Psoas muscle (tissue), 8 donors: ENCODE measurements around the gene KCTD21. TPM values are rescaled to one million over a fixed set of nuclear protein-coding genes. Genes with fewer than 3 reads are reported as not detected.

Experiments
- ATAC-seq, 4 donors: fragments of 200-7000 bp; cut with Tn5 transposase; one replicate each; pipeline ENCODE4 v1.9.1; 2020; ENCODE audit warnings: moderate library complexity in 3 of 4, mild to moderate bottlenecking in 2 of 4
- DNase-seq, 2 donors: peaks; one replicate each; pipeline ENCODE4 v3.0.0-alpha.2; 2020
- H3K27ac ChIP-seq: fragments of 200-600 bp; one replicate; pipeline ENCODE4 v1.8.0; 2022
- H3K27me3 ChIP-seq, 3 donors: fragments of 200-600 bp in 1 of 3; one replicate each; pipeline versions ENCODE4 v1.6.1 to v1.8.0; 2013 to 2022; ENCODE audit warnings: low read length in 2 of 3, mild to moderate bottlenecking in 2 of 3, moderate library complexity in 1 of 3; ENCODE audit not compliant: insufficient read depth in 3 of 3
- H3K36me3 ChIP-seq, 2 donors: fragments of 200-600 bp in 1 of 2; one replicate each; pipeline versions ENCODE4 v1.6.1 to v1.8.0; 2013 to 2022; ENCODE audit warnings: low read depth in 1 of 2, mild to moderate bottlenecking in 1 of 2, moderate library complexity in 1 of 2; ENCODE audit not compliant: insufficient read depth in 1 of 2
- H3K4me1 ChIP-seq: fragments of 200-600 bp; one replicate; pipeline ENCODE4 v1.8.0; 2022
- H3K4me3 ChIP-seq: fragments of 200-600 bp; one replicate; pipeline ENCODE4 v1.8.0; 2022; ENCODE audit warnings: mild to moderate bottlenecking
- H3K9me3 ChIP-seq: fragments of 200-600 bp; one replicate; pipeline ENCODE4 v1.8.0; 2022
- CTCF ChIP-seq: fragments of 200-600 bp; IDR thresholded peaks from one replicate; pipeline ENCODE4 v1.8.0; 2022; ENCODE audit warnings: antibody characterized with exemption
- WGBS, 3 donors: extraction: QIAGEN DNeasy Blood & Tissue Kit; methylation state at CpG; one replicate each; pipeline versions ENCODE4 v1.1.6 to v1.1.7; 2013; 5-methylcytosine and 5-hydroxymethylcytosine counted together
- intact Hi-C, 2 donors: fragments of 100-400 bp; cut with DNase I; formaldehyde crosslinking; loops; one replicate each; pipeline versions ENCODE4 v1.11.0 to v1.14.2; 2022
- polyA plus RNA-seq, 3 donors: library from polyadenylated mRNA; stranded (reverse); fragments of 200-250 nt; gene quantifications; one replicate each; pipeline ENCODE4 v1.2.3, GENCODE V29; 2013
- total RNA-seq, 4 donors: library from RNA; stranded (reverse); fragmentation: NEBNext Ultra II Directional in 2 of 4; extraction: Animal tissue kit (Norgen Biotek cat#: 25700) in 2 of 4; gene quantifications; one replicate each; pipeline versions ENCODE4 v1.2.1 to v1.2.4, GENCODE V29; 2021 to 2023
- donor health status: healthy with polysubstance abuse.
- donor health status: DM: no; HTN: no; CAD: no; lungs with moderate emphysema.
- donor health status: Bipolar disorder and iron deficiency.
- donor health status: healthy.
- donor health status: DM: yes; HTN: yes; CAD: no.
- donor health status: DM: no; HTN: no; CAD: no.
- donor health status: DM: no; HTN: no; CAD: no.
- donor health status: DM: yes; HTN: yes; CAD: no.

Gene KCTD21
- total and polyA plus RNA-seq, 7 donors: 4.7 to 10.3 (median 5.6) TPM

DNA sequence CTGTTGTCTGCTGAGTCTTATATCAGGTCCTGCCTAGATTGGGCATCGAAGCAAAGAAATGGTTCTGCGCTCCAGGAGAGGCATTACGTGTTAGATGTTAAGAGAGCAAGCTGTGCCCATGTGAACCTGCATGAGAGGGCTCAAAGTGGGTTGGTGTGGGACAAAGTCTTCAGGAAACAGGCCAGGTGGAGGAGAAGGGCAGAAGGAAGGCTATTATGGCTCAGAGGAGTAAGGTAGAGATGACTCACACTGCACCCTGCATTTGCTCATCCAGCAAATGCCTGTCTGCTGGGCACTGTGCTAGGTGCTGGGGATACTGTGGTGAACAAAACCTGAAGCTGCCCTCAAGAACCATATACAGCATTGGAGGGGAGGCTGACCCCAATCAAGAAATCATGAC, 6.1 kb upstream of the KCTD21 start:
- no peak for DNase-seq
- Histone ChIP-seq H3K27me3 (no peaks in the 10 kb centered on the region), H3K36me3 (peaks cover 0 to 16% of the 10 kb centered on the region in 2 donors), H3K9me3 (no peaks in the 10 kb centered on the region), H3K27ac (no peak overlapping the region), H3K4me3 (no peak overlapping the region), H3K4me1 (peaks cover 25% of the 10 kb centered on the region)
- ATAC-seq: no peak
- 85 to 94% (median 92%) methylated on average over 3 of the region's 3 CpGs for WGBS, 3 donors
- no peak for TF ChIP-seq CTCF
- intact Hi-C loops: no loop called here

DNA sequence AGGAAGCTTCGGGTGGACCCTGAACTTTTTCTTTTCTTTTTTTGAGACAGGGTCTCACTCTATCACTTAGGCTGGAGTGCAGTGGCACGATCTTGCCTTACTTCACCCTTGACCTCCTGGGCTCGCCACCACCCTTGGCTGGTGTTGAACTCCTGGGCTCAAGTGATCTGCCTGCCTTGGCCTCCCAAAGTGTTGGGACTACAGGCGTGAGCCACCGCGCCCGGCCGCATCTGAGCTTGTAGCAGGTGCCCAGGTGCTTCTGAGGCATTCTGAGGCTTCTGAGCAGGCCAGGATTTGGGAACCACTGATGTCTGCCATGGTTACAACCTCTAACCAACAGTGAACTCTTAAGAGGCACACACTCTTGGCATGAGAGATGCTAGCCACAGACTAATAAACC, 5.4 kb upstream of the KCTD21 start:
- no peak overlapping the region for H3K27ac ChIP-seq
- H3K4me1 ChIP-seq: peaks cover 30% of the 10 kb centered on the region
- DNase-seq (no peak), ATAC-seq (no peak)
- WGBS, 3 donors: 88 to 94% (median 93%) methylated on average over 8 of the region's 8 CpGs
- H3K4me3 ChIP-seq: no peak overlapping the region
- no peaks in the 10 kb centered on the region for H3K9me3 ChIP-seq
- no peak for TF ChIP-seq CTCF
- no peaks in the 10 kb centered on the region for H3K27me3 ChIP-seq
- H3K36me3 ChIP-seq: peaks cover 0 to 16% of the 10 kb centered on the region in 2 donors
- intact Hi-C loops: no loop called here

DNA sequence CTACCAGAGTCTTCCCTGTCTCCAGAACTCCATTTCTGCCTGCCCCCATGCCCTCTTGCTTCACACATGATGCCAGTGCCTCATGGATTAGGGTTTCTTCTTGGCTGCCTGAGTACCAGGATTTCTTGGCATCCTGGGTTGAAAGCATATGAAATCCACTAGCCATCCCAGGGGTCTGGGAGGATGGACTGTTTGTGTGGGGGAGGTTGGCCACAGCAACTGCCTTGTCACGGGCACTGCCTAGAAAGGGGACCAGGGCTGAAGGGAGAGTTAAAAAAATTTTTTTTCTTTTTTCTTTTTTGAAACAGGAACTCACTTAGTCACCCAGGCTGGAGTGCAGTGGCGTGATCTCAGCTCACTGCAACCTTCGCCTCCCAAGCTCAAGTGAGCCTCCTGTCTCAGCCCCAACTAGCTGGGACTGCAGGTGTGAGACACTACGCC, 4.5 kb upstream of the KCTD21 start:
- intact Hi-C loops: no loop called here
- no peak for DNase-seq

GRCh38 chr11:78192223-78192719, 3.8 kb upstream of the KCTD21 start:
- 26 to 47% (median 46%) methylated on average over 6 of the region's 6 CpGs for WGBS, 3 donors
- Histone ChIP-seq H3K27ac (peak overlapping the region; percentile 7), H3K4me3 (no peak overlapping the region), H3K27me3 (no peaks in the 10 kb centered on the region), H3K4me1 (peaks cover 34% of the 10 kb centered on the region), H3K9me3 (no peaks in the 10 kb centered on the region), H3K36me3 (peaks cover 0 to 3% of the 10 kb centered on the region in 2 donors)
- DNase-seq: no peak
- TF ChIP-seq CTCF: no peak
- intact Hi-C loops: no loop called here
- no peak for ATAC-seq

More for the DNA sequence above, 4.5 kb upstream of the KCTD21 start:
- H3K9me3 ChIP-seq: no peaks in the 10 kb centered on the region
- TF ChIP-seq CTCF: no peak
- peak overlapping the region; percentile 7 for H3K27ac ChIP-seq
- H3K27me3 ChIP-seq: no peaks in the 10 kb centered on the region
- peaks cover 30% of the 10 kb centered on the region for H3K4me1 ChIP-seq
- no peak overlapping the region for H3K4me3 ChIP-seq
- ATAC-seq: no peak
- 80 to 96% (median 86%) methylated on average over 4 of the region's 4 CpGs for WGBS, 3 donors
- peaks cover 0 to 7% of the 10 kb centered on the region in 2 donors for H3K36me3 ChIP-seq
